Sigmoid colon (tissue), 4 donors: Measurements from ENCODE around the gene AKIRIN1.
"Not testable (repeated sequence)": the region's sequence is repeated elsewhere in the genome, so short reads cannot be mapped to it uniquely, and the experiment has no call there.

ENCODE experiments used
- CTCF ChIP-seq, 4 experiments: fragments of 450-650 bp in 3 of 4; fragments of 200-600 bp in 1 of 4; IDR thresholded peaks; one replicate each; pipeline ENCODE4 v1.5.1; 2016 to 2019; ENCODE audit warnings: antibody characterized with exemption in 4 of 4, mild to moderate bottlenecking in 3 of 4, moderate library complexity in 2 of 4
- EP300 ChIP-seq, 4 donors: sonication (generic); formaldehyde crosslinking; IDR thresholded peaks; one replicate each; pipeline ENCODE4 v1.6.1; 2017; ENCODE audit warnings: antibody characterized with exemption in 4 of 4
- POLR2A ChIP-seq, 2 donors: fragments of 450-650 bp; IDR thresholded peaks; one replicate each; pipeline ENCODE4 v1.6.1; 2016; ENCODE audit warnings: antibody characterized with exemption in 2 of 2, mild to moderate bottlenecking in 2 of 2, moderate library complexity in 2 of 2
- POLR2AphosphoS5 ChIP-seq, 4 donors: sonication (generic); formaldehyde crosslinking; IDR thresholded peaks; one replicate each; pipeline ENCODE4 v1.6.1; 2017; ENCODE audit warnings: antibody characterized with exemption in 4 of 4

GRCh38 chr1:38973145-38973544 is 17.9 kb upstream of the AKIRIN1 start:
- TF ChIP-seq CTCF, POLR2AphosphoS5, POLR2A, EP300 (IDR thresholded peaks at IDR 0.05): not testable (repeated sequence)
